ENCODE data around the gene C7orf25. TPM values are rescaled to one million over a fixed set of nuclear protein-coding genes. Genes with fewer than 3 reads are reported as not detected.

Gene C7orf25
- total RNA-seq, 1 donor from 2014 or later, result 3.2 TPM

DNA sequence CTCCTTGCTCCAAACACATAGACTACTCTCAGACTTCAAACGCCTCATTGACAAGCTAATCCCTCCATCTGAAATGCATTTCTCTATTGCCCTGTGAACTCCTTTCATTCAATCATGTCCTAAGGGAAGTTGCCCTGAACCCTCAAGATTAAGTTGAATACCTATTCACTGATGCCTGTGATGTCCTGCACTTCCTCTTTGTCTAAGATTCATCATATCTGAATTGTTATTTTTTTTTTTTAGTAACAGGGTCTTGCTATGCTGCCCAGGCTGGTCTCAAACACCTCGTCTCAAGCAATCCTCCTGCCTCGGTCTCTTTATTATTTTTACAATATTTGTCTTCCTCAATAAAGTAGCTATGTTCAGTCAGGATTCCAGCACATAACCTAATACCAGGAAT is 16.9 kb upstream of the C7orf25 start:
- TF ChIP-seq, protein P1, sequence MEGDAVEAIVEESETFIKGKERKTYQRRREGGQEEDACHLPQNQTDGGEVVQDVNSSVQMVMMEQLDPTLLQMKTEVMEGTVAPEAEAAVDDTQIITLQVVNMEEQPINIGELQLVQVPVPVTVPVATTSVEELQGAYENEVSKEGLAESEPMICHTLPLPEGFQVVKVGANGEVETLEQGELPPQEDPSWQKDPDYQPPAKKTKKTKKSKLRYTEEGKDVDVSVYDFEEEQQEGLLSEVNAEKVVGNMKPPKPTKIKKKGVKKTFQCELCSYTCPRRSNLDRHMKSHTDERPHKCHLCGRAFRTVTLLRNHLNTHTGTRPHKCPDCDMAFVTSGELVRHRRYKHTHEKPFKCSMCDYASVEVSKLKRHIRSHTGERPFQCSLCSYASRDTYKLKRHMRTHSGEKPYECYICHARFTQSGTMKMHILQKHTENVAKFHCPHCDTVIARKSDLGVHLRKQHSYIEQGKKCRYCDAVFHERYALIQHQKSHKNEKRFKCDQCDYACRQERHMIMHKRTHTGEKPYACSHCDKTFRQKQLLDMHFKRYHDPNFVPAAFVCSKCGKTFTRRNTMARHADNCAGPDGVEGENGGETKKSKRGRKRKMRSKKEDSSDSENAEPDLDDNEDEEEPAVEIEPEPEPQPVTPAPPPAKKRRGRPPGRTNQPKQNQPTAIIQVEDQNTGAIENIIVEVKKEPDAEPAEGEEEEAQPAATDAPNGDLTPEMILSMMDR (IDR thresholded peaks at IDR 0.05; ENCODE audit: unreplicated experiment), result no peak

GRCh38 chr7:42926204-42926603 is 14.3 kb upstream of the C7orf25 start:
- peaks cover 11% of the 10 kb centered on the region for H3K36me3 Mint-ChIP-seq (ENCODE audit: insufficient read depth)
- DNase-seq (ENCODE audit: low spot score, unreplicated experiment), result no peak
- H3K27me3 Mint-ChIP-seq, result no peaks in the 10 kb centered on the region
- peaks cover 18% of the 10 kb centered on the region for H3K4me1 Mint-ChIP-seq (ENCODE audit: low read depth)
- H3K4me3 Mint-ChIP-seq (ENCODE audit: low read depth), result no peak overlapping the region
- H3K9me3 Mint-ChIP-seq (ENCODE audit: low read depth), result no peaks in the 10 kb centered on the region
- TF ChIP-seq, protein P1 (IDR thresholded peaks at IDR 0.05; ENCODE audit: unreplicated experiment), result no peak
- H3K27ac Mint-ChIP-seq, result no peak overlapping the region

More for the DNA sequence above, 16.9 kb upstream of the C7orf25 start:
- Mint-ChIP-seq H3K4me1 (ENCODE audit: low read depth) (peaks cover 28% of the 10 kb centered on the region), H3K36me3 (ENCODE audit: insufficient read depth) (peaks cover 5% of the 10 kb centered on the region), H3K27me3 (no peaks in the 10 kb centered on the region), H3K27ac (no peak overlapping the region), H3K4me3 (ENCODE audit: low read depth) (no peak overlapping the region), H3K9me3 (ENCODE audit: low read depth) (no peaks in the 10 kb centered on the region)
- DNase-seq (ENCODE audit: low spot score, unreplicated experiment), result no peak

GRCh38 chr7:42925630-42926029 is 13.8 kb upstream of the C7orf25 start:
- H3K36me3 Mint-ChIP-seq (ENCODE audit: insufficient read depth), result peaks cover 16% of the 10 kb centered on the region
- TF ChIP-seq, protein P1 (IDR thresholded peaks at IDR 0.05; ENCODE audit: unreplicated experiment), result no peak
- no peaks in the 10 kb centered on the region for H3K9me3 Mint-ChIP-seq (ENCODE audit: low read depth)

GRCh38 chr7:42924223-42924838 is 12.5 kb upstream of the C7orf25 start:
- H3K36me3 Mint-ChIP-seq (ENCODE audit: insufficient read depth), result peaks cover 22% of the 10 kb centered on the region
- H3K4me3 Mint-ChIP-seq (ENCODE audit: low read depth), result no peak overlapping the region
- H3K27ac Mint-ChIP-seq, result no peak overlapping the region
- no peak for DNase-seq (ENCODE audit: low spot score, unreplicated experiment)
- TF ChIP-seq, protein P1 (IDR thresholded peaks at IDR 0.05; ENCODE audit: unreplicated experiment), result no peak
- H3K4me1 Mint-ChIP-seq (ENCODE audit: low read depth), result peaks cover 5% of the 10 kb centered on the region
- no peaks in the 10 kb centered on the region for H3K27me3 Mint-ChIP-seq
- no peaks in the 10 kb centered on the region for H3K9me3 Mint-ChIP-seq (ENCODE audit: low read depth)

More at GRCh38 chr7:42925630-42926029, 13.8 kb upstream of the C7orf25 start:
- no peaks in the 10 kb centered on the region for H3K27me3 Mint-ChIP-seq
- H3K27ac Mint-ChIP-seq, result peak overlapping the region; percentile 50
- H3K4me1 Mint-ChIP-seq (ENCODE audit: low read depth), result peaks cover 13% of the 10 kb centered on the region
- H3K4me3 Mint-ChIP-seq (ENCODE audit: low read depth), result no peak overlapping the region
- DNase-seq (ENCODE audit: low spot score, unreplicated experiment), result no peak

GRCh38 chr7:42922017-42922753 is 10.3 kb upstream of the C7orf25 start:
- no peak for DNase-seq (ENCODE audit: low spot score, unreplicated experiment)
- Mint-ChIP-seq H3K27ac (no peak overlapping the region), H3K9me3 (ENCODE audit: low read depth) (no peaks in the 10 kb centered on the region), H3K27me3 (no peaks in the 10 kb centered on the region), H3K36me3 (ENCODE audit: insufficient read depth) (peaks cover 24% of the 10 kb centered on the region), H3K4me3 (ENCODE audit: low read depth) (no peak overlapping the region), H3K4me1 (ENCODE audit: low read depth) (no peaks in the 10 kb centered on the region)
- TF ChIP-seq, protein P1 (IDR thresholded peaks at IDR 0.05; ENCODE audit: unreplicated experiment), result no peak

Data from progenitor cell of endocrine pancreas (in vitro differentiated cells).